OCI-LY1 (cell line): ENCODE data around the gene SYT1.

Source experiments
- H2AFZ ChIP-seq: fragments of 200-600 bp; sonication (generic), shearing (Covaris generic); 2 replicates; pipeline ENCODE4 v1.6.0; 2014; ENCODE audit warnings: antibody characterized with exemption, mild to moderate bottlenecking, low read length
- H3F3A ChIP-seq: fragments of 200-600 bp; sonication (generic), shearing (Covaris generic); 2 replicates; pipeline ENCODE4 v1.6.0; 2014; ENCODE audit warnings: mild to moderate bottlenecking, antibody characterized with exemption, low read length, moderate library complexity; ENCODE audit not compliant: insufficient read depth
- H3K27ac ChIP-seq: fragments of 200-600 bp; sonication (generic); 2 replicates; pipeline ENCODE4 v1.5.1; 2014; ENCODE audit warnings: low read length, mixed run types, mild to moderate bottlenecking, low read depth; ENCODE audit not compliant: poor library complexity, severe bottlenecking
- H3K27me3 ChIP-seq: fragments of 200-600 bp; sonication (generic); 2 replicates; pipeline ENCODE4 v1.6.0; 2014; ENCODE audit warnings: antibody characterized with exemption, mild to moderate bottlenecking, low read length, moderate library complexity; ENCODE audit not compliant: insufficient read depth
- H3K36me3 ChIP-seq: fragments of 200-600 bp; sonication (generic); 2 replicates; pipeline ENCODE4 v1.6.1; 2014; ENCODE audit warnings: mild to moderate bottlenecking, antibody characterized with exemption, low read length, moderate library complexity, mixed read lengths; ENCODE audit not compliant: insufficient read depth
- H3K4me1 ChIP-seq: fragments of 200-600 bp; sonication (generic); 2 replicates; pipeline ENCODE4 v1.5.1; 2014; ENCODE audit warnings: mild to moderate bottlenecking, low read length, moderate library complexity; ENCODE audit not compliant: insufficient read depth, severe bottlenecking
- H3K4me2 ChIP-seq: fragments of 200-600 bp; sonication (generic), shearing (Covaris generic); 2 replicates; pipeline ENCODE4 v1.6.1; 2014; ENCODE audit warnings: low read length
- H3K4me3 ChIP-seq: fragments of 200-600 bp; sonication (generic); 2 replicates; pipeline ENCODE4 v1.5.1; 2014; ENCODE audit warnings: low read length, low read depth, mild to moderate bottlenecking, mixed read lengths; ENCODE audit not compliant: poor library complexity, severe bottlenecking
- H3K79me2 ChIP-seq: fragments of 200-600 bp; shearing (Covaris generic); 2 replicates; pipeline ENCODE4 v1.6.1; 2016; ENCODE audit warnings: mixed run types, low read length, mixed read lengths; ENCODE audit not compliant: insufficient read depth
- H3K9ac ChIP-seq: fragments of 200-600 bp; sonication (generic), shearing (Covaris generic); 2 replicates; pipeline ENCODE4 v1.6.1; 2014; ENCODE audit warnings: mild to moderate bottlenecking, low read length, mixed read lengths
- H3K9me2 ChIP-seq: fragments of 200-600 bp; sonication (generic), shearing (Covaris generic); 2 replicates; pipeline ENCODE4 v1.6.1; 2014; ENCODE audit warnings: low read depth, mild to moderate bottlenecking, low read length, mixed read lengths
- H3K9me3 ChIP-seq: fragments of 200-600 bp; shearing (Covaris generic); 2 replicates; pipeline ENCODE4 v1.6.1; 2014; ENCODE audit warnings: low read length, mixed read lengths
- H4K20me1 ChIP-seq: fragments of 200-600 bp; sonication (generic), shearing (Covaris generic); 2 replicates; pipeline ENCODE4 v1.6.0; 2016; ENCODE audit warnings: mild to moderate bottlenecking, low read length; ENCODE audit not compliant: insufficient read depth
- EZH2 ChIP-seq: fragments of 200-600 bp; sonication (generic), shearing (Covaris generic); IDR thresholded peaks from 2 replicates; pipeline ENCODE4 v1.8.0; 2017; ENCODE audit warnings: borderline replicate concordance, mixed run types, mild to moderate bottlenecking, antibody characterized with exemption, low read length, moderate library complexity, mixed read lengths
- TF ChIP-seq, protein P1 (sequence below): fragments of 200-600 bp; sonication (generic), shearing (Covaris generic); IDR thresholded peaks from 2 replicates; pipeline ENCODE4 v1.5.1; 2017; ENCODE audit warnings: mild to moderate bottlenecking, antibody characterized with exemption, low read length, moderate library complexity, mixed read lengths

The SYT1 gene

DNA sequence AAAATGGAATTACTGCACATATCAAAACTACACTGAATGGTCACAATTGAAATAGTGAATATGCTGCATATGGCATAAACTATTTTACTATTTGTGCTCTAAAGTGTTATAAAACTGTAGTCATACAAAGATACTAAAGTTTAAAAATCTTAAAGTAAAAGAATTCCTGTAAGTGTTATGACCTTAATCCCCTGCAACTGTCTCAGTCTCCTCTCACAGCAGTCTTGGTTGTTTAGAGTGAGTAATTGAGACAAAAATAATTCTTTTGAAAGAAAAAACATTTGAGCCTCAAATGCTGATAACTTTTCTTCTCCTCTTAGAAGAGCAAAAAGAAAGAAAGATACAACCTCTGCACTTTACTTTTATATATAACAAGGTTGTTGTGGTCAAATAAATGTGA, 99.9 kb downstream of the SYT1 start:
- Histone ChIP-seq H3K27me3 (no peaks in the 10 kb centered on the region), H4K20me1 (no peaks in the 10 kb centered on the region), H3K36me3 (no peaks in the 10 kb centered on the region), H3K9me2 (no peaks in the 10 kb centered on the region), H3K9me3 (no peaks in the 10 kb centered on the region), H2AFZ (no peak overlapping the region), H3K4me1 (no peaks in the 10 kb centered on the region), H3F3A (no peaks in the 10 kb centered on the region), H3K79me2 (no peaks in the 10 kb centered on the region), H3K4me3 (no peak overlapping the region), H3K27ac (no peak overlapping the region), H3K9ac (no peak overlapping the region), H3K4me2 (no peak overlapping the region)
- TF ChIP-seq, protein P1, sequence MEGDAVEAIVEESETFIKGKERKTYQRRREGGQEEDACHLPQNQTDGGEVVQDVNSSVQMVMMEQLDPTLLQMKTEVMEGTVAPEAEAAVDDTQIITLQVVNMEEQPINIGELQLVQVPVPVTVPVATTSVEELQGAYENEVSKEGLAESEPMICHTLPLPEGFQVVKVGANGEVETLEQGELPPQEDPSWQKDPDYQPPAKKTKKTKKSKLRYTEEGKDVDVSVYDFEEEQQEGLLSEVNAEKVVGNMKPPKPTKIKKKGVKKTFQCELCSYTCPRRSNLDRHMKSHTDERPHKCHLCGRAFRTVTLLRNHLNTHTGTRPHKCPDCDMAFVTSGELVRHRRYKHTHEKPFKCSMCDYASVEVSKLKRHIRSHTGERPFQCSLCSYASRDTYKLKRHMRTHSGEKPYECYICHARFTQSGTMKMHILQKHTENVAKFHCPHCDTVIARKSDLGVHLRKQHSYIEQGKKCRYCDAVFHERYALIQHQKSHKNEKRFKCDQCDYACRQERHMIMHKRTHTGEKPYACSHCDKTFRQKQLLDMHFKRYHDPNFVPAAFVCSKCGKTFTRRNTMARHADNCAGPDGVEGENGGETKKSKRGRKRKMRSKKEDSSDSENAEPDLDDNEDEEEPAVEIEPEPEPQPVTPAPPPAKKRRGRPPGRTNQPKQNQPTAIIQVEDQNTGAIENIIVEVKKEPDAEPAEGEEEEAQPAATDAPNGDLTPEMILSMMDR: no peak
- TF ChIP-seq EZH2: no peak

DNA sequence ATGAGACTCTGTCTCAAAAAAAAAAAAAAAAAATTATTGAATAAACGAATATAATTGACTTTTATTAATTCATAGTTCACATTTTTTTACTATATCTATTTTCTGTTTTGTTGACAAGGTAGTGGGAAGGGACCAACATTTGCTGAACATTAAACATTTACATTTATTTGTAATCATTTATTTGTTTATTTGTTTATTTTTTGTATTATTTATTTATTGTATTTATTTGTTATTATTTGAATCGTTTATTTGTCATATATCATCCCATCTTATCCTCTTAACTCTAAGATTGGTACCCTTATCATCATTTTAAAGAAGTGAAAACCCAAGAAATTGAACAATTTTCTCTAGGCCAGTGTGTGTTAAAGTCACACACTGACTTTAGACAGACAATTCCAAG, 101.5 kb downstream of the SYT1 start:
- Histone ChIP-seq H4K20me1 (no peaks in the 10 kb centered on the region), H3K4me3 (no peak overlapping the region), H3K27ac (no peak overlapping the region), H3K36me3 (no peaks in the 10 kb centered on the region), H3F3A (no peaks in the 10 kb centered on the region), H3K27me3 (no peaks in the 10 kb centered on the region), H3K9me2 (no peaks in the 10 kb centered on the region), H2AFZ (no peak overlapping the region), H3K4me2 (no peak overlapping the region), H3K79me2 (no peaks in the 10 kb centered on the region), H3K9ac (no peak overlapping the region), H3K4me1 (no peaks in the 10 kb centered on the region), H3K9me3 (no peaks in the 10 kb centered on the region)
- TF ChIP-seq, protein P1: no peak
- no peak for TF ChIP-seq EZH2

DNA sequence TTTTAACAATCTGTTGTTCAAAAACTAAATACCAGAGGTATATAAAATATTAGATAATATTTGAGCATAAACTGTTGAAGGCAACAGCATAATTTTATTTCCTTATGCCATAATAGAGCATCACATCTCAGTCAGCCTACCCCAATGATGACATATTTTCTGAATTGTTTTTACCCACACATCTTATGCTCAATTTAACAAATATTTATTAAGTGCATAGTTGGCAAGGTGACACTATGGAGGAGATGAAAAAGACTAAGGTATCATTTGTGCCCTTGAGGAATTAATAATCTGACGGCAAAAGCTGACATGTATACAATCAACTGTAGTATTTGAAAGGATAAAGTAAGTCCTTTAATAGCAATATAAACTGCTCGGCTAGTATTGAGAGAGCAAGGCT, 102.4 kb downstream of the SYT1 start:
- no peak overlapping the region for H3K9ac ChIP-seq
- no peak overlapping the region for H3K4me2 ChIP-seq
- TF ChIP-seq, protein P1: no peak
- H4K20me1 ChIP-seq: no peaks in the 10 kb centered on the region
- H3K9me3 ChIP-seq: no peaks in the 10 kb centered on the region
- H3K4me1 ChIP-seq: no peaks in the 10 kb centered on the region
- no peaks in the 10 kb centered on the region for H3K9me2 ChIP-seq
- no peaks in the 10 kb centered on the region for H3F3A ChIP-seq
- H3K27me3 ChIP-seq: no peaks in the 10 kb centered on the region
- H3K27ac ChIP-seq: no peak overlapping the region
- no peaks in the 10 kb centered on the region for H3K36me3 ChIP-seq
- no peak overlapping the region for H2AFZ ChIP-seq
- no peaks in the 10 kb centered on the region for H3K79me2 ChIP-seq
- H3K4me3 ChIP-seq: no peak overlapping the region
